Measurements from ENCODE around the gene C20orf144.
"Not testable (repeated sequence)": the region's sequence is repeated elsewhere in the genome, so short reads cannot be mapped to it uniquely, and the experiment has no call there.

Gene C20orf144

DNA sequence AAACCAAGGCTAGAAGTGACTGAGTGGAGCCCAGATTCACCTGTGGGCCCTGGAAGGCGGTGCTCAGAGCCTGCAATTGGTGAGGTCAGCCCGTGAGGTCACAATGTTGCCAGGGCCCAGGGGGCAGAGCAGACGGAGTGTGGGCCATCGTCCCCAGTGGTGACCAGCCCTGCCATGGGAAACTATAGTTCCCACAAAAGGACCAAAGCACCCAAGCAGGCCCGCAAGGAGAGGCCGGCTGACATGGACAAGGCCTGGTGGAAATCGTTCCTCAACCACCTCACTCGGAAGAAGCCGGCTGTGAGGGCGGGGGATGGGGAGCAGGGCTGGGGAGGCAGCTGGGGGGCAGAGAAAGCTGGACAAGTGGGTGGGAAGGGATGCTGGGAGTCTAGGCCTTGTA, at the start of gene C20orf144:
TSS of gene C20orf144 (plus strand) at position 156 of the 400 bp plus-strand sequence. CDS start at position 175, 19 bp downstream.
- DNase-seq (ENCODE audit: low spot score): no peak

- no peak for DNase-seq (ENCODE audit: low spot score)
Observed at GRCh38 chr20:33621717-33622400, 40.3 kb upstream of the C20orf144 start.

DNA sequence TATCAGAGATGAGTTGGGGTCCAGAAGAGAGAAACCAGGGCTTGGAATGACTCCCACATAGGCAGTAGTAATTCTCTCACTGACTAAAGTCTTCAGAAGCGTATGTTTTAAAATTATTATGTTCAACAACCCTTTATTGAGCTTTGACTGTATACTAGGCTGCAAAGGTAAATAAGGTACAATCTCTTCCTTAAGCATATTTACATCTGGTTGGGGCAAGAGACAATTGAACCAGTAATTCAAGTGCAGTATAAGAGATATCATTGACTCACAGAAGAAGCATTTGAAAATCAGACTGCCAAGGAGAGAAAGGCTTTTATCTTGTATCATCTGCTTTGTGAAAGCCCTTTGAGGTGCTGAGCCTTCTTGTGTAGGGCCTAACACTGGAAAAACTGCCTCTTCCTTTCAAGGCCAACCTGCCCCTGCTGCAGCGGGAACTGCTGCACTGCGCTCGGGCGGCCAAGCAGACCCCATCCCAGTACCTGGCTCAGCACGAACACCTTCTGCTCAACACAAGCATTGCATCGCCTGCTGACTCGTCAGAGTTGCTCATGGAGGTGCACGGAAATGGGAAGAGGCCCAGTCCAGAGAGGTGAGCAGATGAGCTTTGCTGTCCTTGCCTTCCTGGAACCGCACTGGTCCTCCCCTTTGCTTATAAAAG, 39.3 kb upstream of the C20orf144 start:
- DNase-seq (ENCODE audit: low spot score): no peak

- DNase-seq (ENCODE audit: low spot score): no peak
Observed at GRCh38 chr20:33624399-33624798, 37.7 kb upstream of the C20orf144 start.

- DNase-seq (ENCODE audit: low spot score): no peak
Observed at GRCh38 chr20:33626190-33626589, 35.9 kb upstream of the C20orf144 start.

DNA sequence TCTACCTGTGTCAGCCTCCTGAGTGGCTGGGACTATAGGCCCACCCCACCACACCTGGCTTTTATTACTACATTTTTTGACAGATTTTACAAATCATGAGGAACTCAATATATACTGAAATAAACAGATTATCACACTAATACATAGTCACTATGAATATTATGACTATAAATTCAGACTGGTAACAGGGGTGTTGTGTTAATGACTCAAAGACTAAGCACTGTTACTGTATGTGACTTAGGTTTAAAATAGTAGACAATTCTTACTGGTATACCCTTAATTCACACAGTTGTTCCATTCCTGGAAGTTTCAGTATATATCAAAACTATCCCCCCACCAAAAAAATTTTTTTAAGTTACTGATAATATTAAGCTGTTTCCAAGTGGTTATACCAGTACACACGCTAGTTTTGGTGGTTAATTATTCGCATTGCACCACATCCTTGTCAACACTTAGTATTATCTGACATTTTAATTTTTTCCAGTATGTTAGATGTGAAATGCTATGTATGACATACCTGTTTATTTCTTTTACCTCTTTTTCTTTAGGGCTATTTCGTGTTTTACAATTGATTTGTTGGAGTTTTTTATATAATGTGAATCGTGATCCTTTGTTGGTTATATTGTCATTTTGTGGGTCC, 34.4 kb upstream of the C20orf144 start:
- no peak for DNase-seq (ENCODE audit: low spot score)

- DNase-seq (ENCODE audit: low spot score): no peak
Observed at GRCh38 chr20:33629533-33629932, 32.6 kb upstream of the C20orf144 start.

GRCh38 chr20:33629979-33630378, 32.1 kb upstream of the C20orf144 start:
- DNase-seq (ENCODE audit: low spot score): no peak

DNA sequence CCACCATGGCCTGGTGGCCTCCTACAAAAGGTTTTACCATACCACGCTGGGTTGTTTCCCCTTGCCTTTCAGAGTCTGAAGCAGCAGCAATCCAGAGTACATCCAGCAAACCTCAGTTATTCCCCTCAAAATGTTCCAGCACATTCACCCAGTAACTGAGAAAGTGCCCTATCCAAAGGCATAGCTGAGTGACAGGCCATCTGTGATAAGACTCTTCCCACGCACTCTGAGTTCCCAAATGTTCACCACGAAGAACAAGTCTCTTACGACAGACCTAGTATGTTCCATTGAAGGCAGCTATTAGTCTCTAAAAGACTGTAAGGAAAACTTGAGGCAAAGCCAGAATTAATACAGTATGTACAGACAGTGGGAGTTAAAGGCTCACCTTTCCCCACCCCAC, 31.6 kb upstream of the C20orf144 start:
- DNase-seq (ENCODE audit: low spot score): no peak

GRCh38 chr20:33631910-33632309, 30.2 kb upstream of the C20orf144 start:
- DNase-seq (ENCODE audit: low spot score): not testable (repeated sequence)

- DNase-seq (ENCODE audit: low spot score): no peak
Observed at GRCh38 chr20:33635341-33635740, 26.8 kb upstream of the C20orf144 start.

DNA sequence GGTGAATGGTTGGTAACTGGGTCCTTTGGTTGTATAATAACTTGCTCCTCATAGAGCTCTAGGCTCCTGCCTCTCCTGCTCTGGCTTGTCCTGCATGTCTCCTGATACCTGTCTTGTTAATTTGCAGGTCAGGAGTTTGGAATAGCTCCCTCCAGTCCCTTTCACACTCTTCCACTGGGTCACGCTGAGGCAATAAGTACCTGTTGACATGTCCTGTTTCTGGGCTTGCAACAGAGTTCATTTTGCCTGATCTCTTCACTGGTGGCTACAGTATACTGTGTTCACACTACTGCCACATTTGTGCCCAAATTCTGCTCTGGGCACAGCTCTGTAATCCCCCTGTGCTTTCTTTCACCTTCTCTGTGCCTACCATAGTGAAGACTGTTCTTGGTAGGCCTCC, 25.4 kb upstream of the C20orf144 start:
- no peak for DNase-seq (ENCODE audit: low spot score)

DNA sequence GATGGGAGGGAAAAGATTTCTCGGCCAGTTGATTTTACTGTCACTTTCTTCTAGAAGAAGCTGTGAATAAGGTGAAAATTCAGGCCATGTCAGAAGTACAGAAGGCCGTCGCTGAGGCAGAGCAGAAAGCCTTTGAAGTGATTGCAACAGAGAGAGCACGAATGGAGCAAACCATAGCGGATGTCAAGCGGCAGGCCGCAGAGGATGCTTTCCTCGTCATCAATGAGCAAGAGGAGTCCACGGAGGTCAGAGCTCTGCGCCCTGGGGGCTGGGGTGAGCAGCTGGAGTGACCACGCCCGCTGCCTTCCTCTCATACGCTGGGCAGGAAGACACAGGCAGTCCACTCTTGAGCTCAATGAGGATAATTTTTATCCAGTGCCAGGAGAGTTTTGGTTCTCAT, 21.8 kb upstream of the C20orf144 start:
- no peak for DNase-seq (ENCODE audit: low spot score)

DNA sequence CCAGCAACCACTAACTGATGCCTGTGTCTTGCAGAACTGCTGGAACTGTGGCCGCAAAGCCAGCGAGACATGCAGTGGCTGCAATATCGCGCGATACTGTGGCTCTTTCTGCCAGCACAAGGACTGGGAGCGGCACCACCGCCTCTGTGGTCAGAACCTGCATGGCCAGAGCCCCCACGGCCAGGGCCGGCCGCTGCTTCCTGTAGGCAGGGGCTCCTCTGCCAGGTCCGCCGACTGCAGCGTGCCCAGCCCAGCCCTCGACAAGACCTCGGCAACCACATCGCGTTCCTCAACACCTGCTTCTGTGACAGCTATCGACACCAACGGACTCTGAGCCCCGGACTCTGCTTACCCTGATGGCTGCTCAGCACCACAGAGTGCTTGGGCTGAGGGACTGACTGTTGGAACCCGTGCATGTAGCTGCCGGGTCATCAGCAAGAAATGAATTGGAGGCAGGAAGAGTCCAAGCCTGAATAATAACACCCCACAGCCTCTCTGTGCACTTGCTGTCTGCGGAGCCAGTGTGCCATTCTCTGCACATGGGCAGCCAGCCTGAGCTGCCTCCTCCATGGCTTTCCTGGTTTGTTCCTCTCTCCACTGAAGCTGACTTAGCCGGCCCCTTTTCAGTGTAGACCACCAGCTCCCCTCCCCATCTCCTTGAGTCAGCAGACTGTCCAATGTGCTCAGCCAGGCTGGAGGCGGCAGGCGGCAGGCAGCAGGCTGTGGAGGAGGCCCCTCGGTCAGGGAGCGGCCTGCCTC, 17.6 kb upstream of the C20orf144 start:
- DNase-seq (ENCODE audit: low spot score): no peak

DNA sequence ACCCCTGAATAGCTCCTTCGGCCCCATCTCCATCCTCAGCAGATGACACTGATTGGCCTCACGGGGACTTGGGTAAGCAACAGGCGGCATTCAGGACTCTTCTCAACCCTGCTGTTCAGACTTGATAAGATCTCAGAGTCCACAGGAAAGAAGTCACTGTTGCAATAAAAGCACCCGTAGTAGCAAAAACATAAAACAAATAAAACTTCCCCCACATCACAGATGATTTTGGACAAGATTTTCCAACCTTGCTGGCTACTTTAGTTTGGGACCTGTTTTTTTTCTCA, 17.1 kb upstream of the C20orf144 start:
- DNase-seq (ENCODE audit: low spot score): no peak

- DNase-seq (ENCODE audit: low spot score): no peak
Observed at GRCh38 chr20:33645396-33645795, 16.7 kb upstream of the C20orf144 start.

DNA sequence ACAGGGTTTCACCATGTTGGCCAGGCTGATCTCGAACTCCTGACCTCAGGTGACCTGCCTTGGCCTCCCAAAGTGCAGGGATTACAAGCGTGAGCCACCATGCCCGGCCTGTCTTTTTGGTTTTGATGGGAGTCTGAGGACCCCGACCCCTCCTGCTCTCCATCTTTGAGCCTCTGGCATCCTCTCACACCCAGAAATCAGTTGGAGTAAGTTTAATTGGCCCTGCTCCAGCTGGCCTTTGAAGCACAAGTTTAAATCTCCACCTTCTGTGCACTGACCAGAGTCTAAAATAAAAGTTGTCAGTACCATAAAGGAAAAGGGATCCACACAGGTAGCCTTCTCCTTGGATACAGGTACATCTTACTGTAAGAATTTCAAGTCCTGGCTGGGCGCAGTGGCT, 15.9 kb upstream of the C20orf144 start:
- DNase-seq (ENCODE audit: low spot score): no peak

DNA sequence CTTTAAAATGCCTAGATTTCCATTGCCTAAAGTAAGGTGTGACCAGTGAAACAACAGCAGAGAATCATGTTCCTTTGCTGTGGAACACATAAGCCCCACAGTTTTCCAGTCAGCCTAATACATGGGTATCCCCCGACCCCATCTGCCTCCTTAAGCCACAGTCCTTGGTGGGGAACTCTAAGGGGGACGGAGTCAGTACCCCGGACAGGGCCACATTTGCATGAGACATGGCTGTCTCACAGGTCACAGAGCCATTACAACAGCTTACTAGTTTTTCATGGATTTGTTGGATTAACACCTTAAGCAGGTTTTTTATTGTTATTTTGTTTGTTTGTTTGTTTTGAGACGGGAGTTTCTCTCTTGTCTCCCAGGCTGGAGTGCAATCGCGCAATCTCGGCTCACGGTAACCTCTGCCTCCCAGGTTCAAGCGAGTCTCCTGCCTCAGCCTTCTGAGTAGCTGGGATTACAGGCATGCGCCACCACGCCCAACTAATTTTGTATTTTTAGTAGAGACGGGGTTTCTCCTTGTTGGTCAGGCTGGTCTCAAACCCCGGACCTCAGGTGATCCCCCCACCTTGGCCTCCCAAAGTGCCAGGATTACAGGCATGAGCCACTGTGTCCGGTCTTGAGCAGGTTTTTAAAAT, 15.0 kb upstream of the C20orf144 start:
- DNase-seq (ENCODE audit: low spot score): not testable (repeated sequence)

- peak; percentile 22 for DNase-seq (ENCODE audit: low spot score)
Observed at GRCh38 chr20:33647603-33648395, 14.3 kb upstream of the C20orf144 start.

DNA sequence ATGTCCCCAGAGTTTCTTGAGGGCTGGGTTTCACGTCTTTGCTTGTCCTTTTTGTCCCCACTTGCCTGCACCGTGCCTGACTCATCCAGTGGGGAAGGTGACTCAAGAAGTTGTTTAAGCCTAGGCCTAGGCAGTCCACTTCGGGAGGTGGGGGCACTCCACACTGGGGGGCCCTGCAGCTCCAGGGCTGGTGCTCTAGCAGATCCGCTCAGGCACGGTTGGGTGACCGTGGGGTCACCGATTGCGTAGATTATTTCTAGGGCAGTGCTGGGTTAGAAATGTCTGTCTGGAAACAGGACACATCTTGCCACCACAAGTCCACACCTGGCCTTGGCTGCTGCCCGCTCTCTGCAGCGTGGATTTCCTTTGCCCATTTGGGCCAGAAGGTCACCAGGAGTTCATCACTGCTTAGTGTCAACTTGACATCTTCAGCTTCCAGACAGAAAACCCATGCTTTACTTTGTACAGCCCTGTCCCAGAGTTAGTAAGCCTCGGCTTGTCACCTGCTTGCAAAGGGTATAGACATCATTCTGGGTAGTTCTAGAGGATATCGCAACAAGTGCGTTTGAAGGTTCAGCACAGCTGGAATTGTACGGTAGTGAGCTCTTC, 13.6 kb upstream of the C20orf144 start:
- DNase-seq (ENCODE audit: low spot score): no peak

- no peak for DNase-seq (ENCODE audit: low spot score)
Observed at GRCh38 chr20:33649201-33649681, 12.9 kb upstream of the C20orf144 start.

Measured in activated CD4-positive, alpha-beta T cell treated with anti-CD3 and anti-CD28 coated beads, Interleukin-2, Interleukin-4, amounts not matched to agents 100 ng/mL and 50 ng/mL, durations not matched to agents 16 hours and 8 hours (primary cell).